PC-3 (cell line): ENCODE results near the gene PAX5. TPM values are rescaled to one million over a fixed set of nuclear protein-coding genes. Genes with fewer than 3 reads are reported as not detected.

ENCODE experiments used
- ATAC-seq: fragments of 200-7000 bp; cut with Tn5 transposase; 2 replicates; pipeline ENCODE4 v1.9.1; 2020; ENCODE audit warnings: mild to moderate bottlenecking, moderate library complexity
- BruUV-seq: library from RNA; stranded (reverse); fragments of 400-500 nt; replicated peaks from 2 replicates; lab custom pipeline; 2021; lab: Mats Ljungman, UMichigan
- CTCF ChIA-PET: fragments of 300-600 bp; sonication (Branson Sonifier 250); formaldehyde crosslinking; loops from one replicate; lab custom pipeline; 2022; ENCODE audit warnings: antibody characterized with exemption; lab: Charles Lee
- POLR2A ChIA-PET: fragments of 300-600 bp; sonication (Branson Sonifier 250); formaldehyde crosslinking; loops from one replicate; lab custom pipeline; 2022; ENCODE audit warnings: antibody characterized with exemption; ENCODE audit not compliant: unreplicated experiment; lab: Charles Lee
- DNase-seq: peaks from one replicate; pipeline ENCODE4 v3.0.0-alpha.2; 2015
- H2AFZ ChIP-seq: fragments of 300-600 bp; sonication (generic); 2 replicates; pipeline ENCODE4 v1.6.0; 2016; ENCODE audit warnings: antibody characterized with exemption, low read length
- H3F3A ChIP-seq: fragments of 300-600 bp; sonication (generic); one replicate; pipeline ENCODE4 v1.6.0; 2017; ENCODE audit warnings: antibody characterized with exemption, low read length, control low read depth, mild to moderate bottlenecking; ENCODE audit not compliant: unreplicated experiment
- H3K27ac ChIP-seq: fragments of 300-600 bp; sonication (generic); 2 replicates; pipeline ENCODE4 v1.5.1; 2016; ENCODE audit warnings: mild to moderate bottlenecking, low read length
- H3K27me3 ChIP-seq: fragments of 300-600 bp; sonication (generic); 2 replicates; pipeline ENCODE4 v1.6.1; 2016; ENCODE audit warnings: low read length, mixed read lengths
- H3K36me3 ChIP-seq: fragments of 300-600 bp; sonication (generic); 2 replicates; pipeline ENCODE4 v1.6.1; 2016; ENCODE audit warnings: low read depth, mixed run types, low read length, mixed read lengths
- H3K4me1 ChIP-seq: fragments of 300-600 bp; sonication (generic); 2 replicates; pipeline ENCODE4 v1.5.1; 2016; ENCODE audit warnings: low read length; ENCODE audit not compliant: insufficient read depth
- H3K4me2 ChIP-seq: fragments of 300-600 bp; sonication (generic); 2 replicates; pipeline ENCODE4 v1.6.0; 2016; ENCODE audit warnings: low read length
- H3K4me3 ChIP-seq: fragments of 300-600 bp; sonication (generic); 2 replicates; pipeline ENCODE4 v1.5.1; 2016; ENCODE audit warnings: mild to moderate bottlenecking, low read length, mixed read lengths
- H3K79me2 ChIP-seq: fragments of 300-600 bp; sonication (generic); 2 replicates; pipeline ENCODE4 v1.6.1; 2017; ENCODE audit warnings: low read length, mixed read lengths
- H3K9ac ChIP-seq: fragments of 300-600 bp; sonication (generic); 2 replicates; pipeline ENCODE4 v1.6.0; 2016; ENCODE audit warnings: mild to moderate bottlenecking, low read length
- H3K9me2 ChIP-seq: fragments of 300-600 bp; sonication (generic); replicated peaks from 2 replicates; pipeline ENCODE4 v1.6.1; 2016; ENCODE audit warnings: mixed run types, low read length, mixed read lengths
- H3K9me3 ChIP-seq: fragments of 300-600 bp; sonication (generic); 2 replicates; pipeline ENCODE4 v1.6.1; 2016; ENCODE audit warnings: low read length, mixed read lengths
- H4K20me1 ChIP-seq: fragments of 300-600 bp; sonication (generic); 2 replicates; pipeline ENCODE4 v1.6.1; 2016; ENCODE audit warnings: low read length, mixed read lengths
- CTCF ChIP-seq: fragments of 300-600 bp; sonication (generic); conservative IDR thresholded peaks from 2 replicates; pipeline ENCODE4 v1.5.1; 2017; ENCODE audit warnings: antibody characterized with exemption, low read depth, mild to moderate bottlenecking, low read length
- EZH2 ChIP-seq: fragments of 300-600 bp; sonication (generic); IDR thresholded peaks from one replicate; pipeline ENCODE4 v1.6.1; 2017; ENCODE audit warnings: antibody characterized with exemption, mild to moderate bottlenecking, low read length; ENCODE audit not compliant: unreplicated experiment
- EZH2phosphoT487 ChIP-seq: fragments of 300-600 bp; sonication (generic); IDR thresholded peaks from 2 replicates; pipeline ENCODE4 v1.6.1; 2018; ENCODE audit warnings: mild to moderate bottlenecking, antibody characterized with exemption, low read length, borderline replicate concordance
- intact Hi-C: fragments of 100-400 bp; cut with micrococcal nuclease; formaldehyde crosslinking; loops from 2 replicates; pipeline ENCODE4 v1.9.0; 2023
- total RNA-seq: library from RNA; depleted of rRNA; stranded (reverse); fragments of >200 nt; gene quantifications from 2 replicates; pipeline ENCODE4 v1.2.3, GENCODE V29; 2014

Gene PAX5
- total RNA-seq, 1 experiment from 2014 or later = not detected

GRCh38 chr9:37026113-37026930 lies 7.7 kb downstream of the PAX5 start:
- no peaks in the 10 kb centered on the region for H3F3A ChIP-seq
- no TSS peak for BruUV-seq
- DNase-seq (no peak), ATAC-seq (no peak)
- intact Hi-C loops = no loop called here
- H3K27ac ChIP-seq = no peak overlapping the region
- no peaks in the 10 kb centered on the region for H3K4me1 ChIP-seq
- CTCF ChIA-PET = no interaction called here
- no peak overlapping the region for H3K9ac ChIP-seq
- H3K27me3 ChIP-seq = peaks cover 41% of the 10 kb centered on the region
- no peaks in the 10 kb centered on the region for H3K9me2 ChIP-seq
- H3K9me3 ChIP-seq = no peaks in the 10 kb centered on the region
- no peaks in the 10 kb centered on the region for H3K79me2 ChIP-seq
- no peaks in the 10 kb centered on the region for H4K20me1 ChIP-seq
- H3K4me2 ChIP-seq = no peak overlapping the region
- no peak overlapping the region for H2AFZ ChIP-seq
- no peak for TF ChIP-seq CTCF
- TF ChIP-seq EZH2phosphoT487 = no peak
- TF ChIP-seq EZH2 = no peak
- H3K36me3 ChIP-seq = no peaks in the 10 kb centered on the region
- no peak overlapping the region for H3K4me3 ChIP-seq
- POLR2A ChIA-PET = no interaction called here

DNA sequence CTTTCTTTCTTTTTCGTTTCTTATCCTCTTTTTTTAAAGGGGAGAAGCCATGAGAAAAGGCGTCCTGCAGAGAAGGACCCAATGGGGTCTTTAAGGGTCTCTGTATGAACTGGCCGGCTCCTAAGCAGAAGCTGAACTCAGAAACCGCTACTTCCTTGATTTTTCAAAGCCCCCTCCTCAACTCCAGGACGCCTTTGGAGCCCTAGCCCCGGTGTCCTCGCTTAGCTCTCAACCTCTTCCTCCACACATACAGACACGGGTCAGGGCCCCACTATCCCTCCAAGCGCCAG lies 8.3 kb downstream of the PAX5 start:
- CTCF ChIA-PET = no interaction called here
- Histone ChIP-seq H3K27ac (no peak overlapping the region), H3F3A (no peaks in the 10 kb centered on the region), H3K4me2 (no peak overlapping the region), H3K4me1 (no peaks in the 10 kb centered on the region), H3K27me3 (peaks cover 47% of the 10 kb centered on the region), H3K79me2 (no peaks in the 10 kb centered on the region), H3K4me3 (no peak overlapping the region), H2AFZ (no peak overlapping the region), H3K9me3 (no peaks in the 10 kb centered on the region), H4K20me1 (no peaks in the 10 kb centered on the region), H3K36me3 (no peaks in the 10 kb centered on the region), H3K9ac (no peak overlapping the region), H3K9me2 (no peaks in the 10 kb centered on the region)
- DNase-seq (no peak), ATAC-seq (no peak)
- TF ChIP-seq CTCF (no peak), EZH2phosphoT487 (no peak), EZH2 (no peak)
- intact Hi-C loops = no loop called here
- no TSS peak for BruUV-seq
- POLR2A ChIA-PET = no interaction called here

DNA sequence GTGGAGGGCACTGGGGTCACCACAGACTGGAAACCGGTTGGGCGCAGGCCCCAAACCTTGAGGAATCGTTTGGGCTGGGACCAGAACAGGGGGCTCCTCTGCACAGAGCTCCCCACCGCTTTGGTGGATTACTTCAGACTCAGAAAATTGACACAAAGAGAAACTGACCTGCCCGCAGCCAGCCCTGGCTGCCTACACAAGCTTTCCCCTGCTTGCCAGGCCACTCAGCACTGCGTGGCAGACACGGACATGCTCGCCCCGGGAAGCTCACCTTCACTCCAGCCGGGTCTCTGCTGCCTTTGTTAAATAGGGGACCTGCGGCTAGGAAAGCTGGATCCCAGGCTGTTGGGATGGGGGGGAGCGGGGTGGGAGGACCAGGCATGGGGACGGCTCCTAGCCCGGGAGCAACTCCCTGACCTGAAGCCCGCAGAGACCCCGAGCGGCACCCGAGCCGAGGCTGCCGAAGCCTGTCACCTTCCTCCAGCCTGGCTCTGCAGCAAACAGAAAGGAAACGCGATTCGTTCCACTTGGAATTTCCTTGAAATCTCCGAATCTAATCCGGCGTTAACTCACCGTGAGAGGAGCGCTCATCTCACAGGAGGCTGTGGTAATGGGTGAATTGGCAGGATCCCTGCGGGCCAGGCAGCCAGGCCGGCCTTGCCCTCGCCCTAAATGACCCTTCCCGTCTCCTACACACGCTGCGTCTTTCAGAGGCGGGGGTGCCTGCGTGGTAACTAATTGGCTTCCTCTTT lies 8.8 kb downstream of the PAX5 start:
- Histone ChIP-seq H3K36me3 (no peaks in the 10 kb centered on the region), H3K79me2 (no peaks in the 10 kb centered on the region), H3K27ac (no peak overlapping the region), H3K4me3 (no peak overlapping the region), H3K27me3 (peaks cover 52% of the 10 kb centered on the region), H3K9me2 (no peaks in the 10 kb centered on the region), H3K9me3 (no peaks in the 10 kb centered on the region), H3F3A (no peaks in the 10 kb centered on the region), H3K9ac (no peak overlapping the region), H2AFZ (no peak overlapping the region), H3K4me2 (no peak overlapping the region), H4K20me1 (no peaks in the 10 kb centered on the region), H3K4me1 (no peaks in the 10 kb centered on the region)
- ATAC-seq = no peak
- TF ChIP-seq CTCF (no peak), EZH2phosphoT487 (no peak), EZH2 (no peak)
- no peak for DNase-seq
- ChIA-PET CTCF (no interaction called here), POLR2A (no interaction called here)
- intact Hi-C loops = no loop called here
- no TSS peak for BruUV-seq
